VCaP (cell line): ENCODE measurements around the gene OR10A3.
A peak's percentile ranks its signal among the peaks of the same experiment; 100 is the strongest.

ENCODE experiments used
- H3K27ac ChIP-seq: fragments of 450-650 bp; 2 replicates; pipeline ENCODE4 v1.5.1; 2017
- CTCF ChIP-seq: fragments of 450-650 bp; conservative IDR thresholded peaks from 2 replicates; pipeline ENCODE4 v1.5.1; 2017; ENCODE audit warnings: mild to moderate bottlenecking, moderate library complexity

The OR10A3 gene

GRCh38 chr11:7907121-7907520 is 34.4 kb downstream of the OR10A3 start:
- no peak for TF ChIP-seq CTCF
- no peak overlapping the region for H3K27ac ChIP-seq

GRCh38 chr11:7906481-7906880 is 35.0 kb downstream of the OR10A3 start:
- TF ChIP-seq CTCF, result no peak
- no peak overlapping the region for H3K27ac ChIP-seq

- H3K27ac ChIP-seq, result no peak overlapping the region
- no peak for TF ChIP-seq CTCF
Observed at GRCh38 chr11:7905961-7906429, 35.5 kb downstream of the OR10A3 start.

- H3K27ac ChIP-seq, result no peak overlapping the region
Observed at GRCh38 chr11:7905549-7905948, 36.0 kb downstream of the OR10A3 start.

GRCh38 chr11:7904917-7905316 is 36.6 kb downstream of the OR10A3 start:
- H3K27ac ChIP-seq, result no peak overlapping the region
- TF ChIP-seq CTCF, result no peak

More at GRCh38 chr11:7905549-7905948, 36.0 kb downstream of the OR10A3 start:
- no peak for TF ChIP-seq CTCF

GRCh38 chr11:7903940-7904339 is 37.6 kb downstream of the OR10A3 start:
- TF ChIP-seq CTCF, result no peak
- H3K27ac ChIP-seq, result no peak overlapping the region

GRCh38 chr11:7901319-7901854 is 40.1 kb downstream of the OR10A3 start:
- TF ChIP-seq CTCF, result no peak
- peak overlapping the region; percentile 31; the same call in 1 of the 2 replicates for H3K27ac ChIP-seq
